Hypothalamus (tissue), 51 donors: ENCODE results near the gene COL17A1.

Experiments
- DNase-seq, 51 donors: peaks; one replicate each; lab custom pipeline; 2025; lab: John Stamatoyannopoulos, UW

Gene COL17A1

GRCh38 chr10:104056619-104057273 lies 28.9 kb downstream of the COL17A1 start:
- no peak for DNase-seq

DNA sequence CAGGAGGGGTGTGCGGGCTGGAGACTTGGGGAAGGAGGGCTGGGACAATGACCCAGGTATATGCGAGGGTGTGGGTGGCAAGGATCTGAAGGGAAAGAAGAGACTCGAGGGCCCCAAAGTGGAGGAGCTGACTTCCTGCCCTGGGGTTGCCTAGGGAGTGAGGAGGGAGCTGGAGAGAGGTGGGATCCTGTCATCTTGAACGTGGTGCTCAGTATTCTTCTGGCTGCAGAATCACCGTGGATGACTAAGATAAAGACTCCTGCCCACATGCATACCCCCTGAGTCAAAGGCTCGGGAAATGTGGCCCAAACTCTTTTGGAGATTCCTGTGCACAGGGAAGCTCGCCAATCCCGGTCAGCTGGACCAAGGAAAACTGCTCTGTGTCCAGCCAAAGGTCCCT lies 31.2 kb downstream of the COL17A1 start:
- no peak for DNase-seq

DNA sequence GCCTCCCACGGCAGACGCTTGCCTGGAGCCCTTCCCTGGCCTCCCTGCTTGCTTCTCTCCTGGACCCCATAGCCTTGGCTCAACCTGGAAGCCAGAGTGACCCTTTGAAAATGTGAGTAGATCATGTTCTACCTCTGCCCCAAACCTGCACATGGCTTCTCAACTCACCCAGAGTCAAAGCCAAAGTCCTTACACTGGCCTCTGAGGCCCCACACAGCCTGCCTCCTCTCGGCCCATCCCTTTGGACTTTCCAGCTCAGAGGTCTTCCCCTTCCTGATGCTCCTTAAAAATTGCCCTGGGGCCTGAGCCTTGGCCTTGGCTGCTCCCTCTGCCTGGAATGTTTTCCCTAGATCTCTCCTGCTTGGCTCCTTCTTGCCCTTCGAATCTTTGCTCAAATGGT lies 32.5 kb downstream of the COL17A1 start:
- DNase-seq: no peak

DNA sequence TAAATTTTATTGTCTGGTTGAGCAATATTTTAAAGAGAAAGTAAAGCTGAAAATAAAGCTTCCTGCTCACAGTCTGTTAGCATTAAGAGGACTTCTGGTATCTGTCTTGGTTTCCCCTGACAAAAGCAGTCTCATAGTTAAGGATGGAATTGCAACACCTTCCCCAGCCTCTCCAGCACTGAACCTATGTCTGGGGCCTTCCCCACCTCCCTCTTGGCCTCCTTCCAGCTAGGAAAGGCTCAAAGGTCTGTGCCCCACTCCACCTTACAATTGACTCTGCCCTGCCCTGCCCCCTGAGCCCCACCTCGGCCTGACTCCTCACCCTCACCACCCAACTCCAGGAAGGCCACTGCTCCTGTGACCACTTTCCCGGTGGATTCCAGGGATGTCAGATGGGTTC lies 33.2 kb downstream of the COL17A1 start:
- DNase-seq: no peak

- no peak for DNase-seq
Observed at GRCh38 chr10:104049504-104050250, 36.0 kb downstream of the COL17A1 start.

DNA sequence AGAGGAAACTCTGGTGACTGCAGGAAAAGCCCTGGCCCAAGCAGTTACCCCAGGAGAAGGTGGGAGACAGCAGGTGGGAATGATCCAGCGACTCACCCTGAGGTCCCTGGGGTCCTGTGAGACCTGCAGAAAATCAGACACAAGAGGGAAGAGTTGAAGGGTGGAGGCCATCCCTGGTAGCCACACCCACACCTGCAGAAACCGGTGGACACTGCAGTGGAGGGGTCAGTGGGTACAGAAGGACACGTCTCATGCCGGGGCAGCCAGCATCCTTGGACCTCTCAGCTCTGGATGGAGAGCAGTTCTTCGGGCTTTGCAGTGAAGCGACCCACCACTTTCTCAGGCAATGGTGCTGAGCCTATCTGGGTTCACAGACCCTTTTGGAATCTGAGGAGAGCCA lies 39.0 kb downstream of the COL17A1 start:
- DNase-seq: no peak

DNA sequence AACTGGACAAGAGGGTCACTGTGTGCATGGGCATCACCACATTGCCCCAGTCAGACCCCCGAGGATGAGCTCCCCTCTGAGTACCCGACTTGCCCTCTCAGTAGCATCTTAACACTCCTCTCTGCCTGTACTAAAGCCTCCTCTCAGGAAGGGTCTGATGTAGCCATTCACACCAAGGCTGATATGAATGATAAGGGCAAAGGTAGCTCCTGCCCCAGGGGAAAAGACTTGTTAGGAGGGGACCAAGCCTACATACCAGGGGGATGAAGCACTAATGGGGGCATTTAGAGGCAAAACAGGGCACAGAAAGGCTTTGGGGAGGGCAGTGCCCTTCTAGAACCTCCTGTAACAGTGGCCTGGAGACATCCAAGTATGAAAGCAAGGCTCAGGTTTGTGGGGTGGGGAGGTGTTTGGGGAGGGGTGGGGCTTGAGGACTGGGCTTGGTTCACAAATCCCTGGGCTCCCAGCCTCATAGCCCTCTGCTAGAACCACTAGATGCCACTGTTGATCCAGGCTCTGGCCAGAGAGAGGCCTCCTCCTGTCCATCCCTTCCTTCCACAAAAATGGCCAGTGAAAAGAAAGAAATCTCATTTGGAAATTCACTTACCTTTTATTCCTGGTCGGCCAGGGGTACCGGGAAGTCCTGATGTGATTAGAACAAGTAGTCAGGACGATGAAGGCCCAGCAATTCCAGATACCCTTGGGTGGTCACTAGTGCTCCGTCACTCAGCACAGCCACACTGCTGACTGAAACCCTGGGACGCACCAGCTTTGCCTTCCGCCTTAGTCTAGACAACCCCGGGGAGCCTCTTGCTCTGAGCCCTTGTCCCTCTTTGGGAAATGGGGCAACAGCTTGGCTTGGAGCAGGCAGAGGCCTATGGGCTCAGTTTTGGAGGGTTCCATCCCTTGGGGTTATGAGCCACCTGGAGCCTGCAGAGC lies 40.3 kb downstream of the COL17A1 start:
- peak in 40 of 51 donors; percentile 7 to 73 (median 41) for DNase-seq

- no peak for DNase-seq
Observed at GRCh38 chr10:104043854-104044253, 41.8 kb downstream of the COL17A1 start.

DNA sequence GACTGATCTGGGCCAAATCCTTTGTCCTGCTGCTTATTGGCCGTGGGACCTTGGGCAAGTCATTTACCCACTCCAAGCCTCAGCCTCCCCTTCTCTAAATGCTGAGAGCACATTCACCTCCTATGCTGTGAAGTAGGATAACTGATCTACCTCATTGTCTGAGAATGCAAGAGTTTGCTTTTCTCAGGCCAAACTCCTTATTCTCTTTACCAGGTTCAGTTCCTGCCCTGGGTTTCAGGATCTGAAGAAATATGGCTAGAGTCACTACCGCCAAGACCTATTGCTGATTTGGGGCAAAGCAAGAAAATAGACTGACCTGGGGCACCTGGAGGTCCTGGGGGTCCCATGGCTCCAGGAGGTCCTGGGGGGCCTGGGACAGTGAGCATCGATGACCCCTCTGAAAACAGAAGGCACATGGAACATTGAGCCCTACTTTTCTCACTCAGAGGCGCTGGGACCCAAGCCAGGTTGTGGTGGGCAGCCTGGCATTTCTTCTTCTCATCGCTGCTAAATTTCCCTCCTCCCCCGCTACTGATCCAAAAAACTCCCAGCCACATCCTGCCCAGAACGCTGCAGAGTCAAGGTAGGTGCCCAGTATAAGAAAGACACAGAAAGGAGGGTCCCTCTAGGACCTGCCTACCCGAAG lies 42.4 kb downstream of the COL17A1 start:
- DNase-seq: no peak

- DNase-seq: no peak
Observed at GRCh38 chr10:104041891-104042535, 43.7 kb downstream of the COL17A1 start.

DNA sequence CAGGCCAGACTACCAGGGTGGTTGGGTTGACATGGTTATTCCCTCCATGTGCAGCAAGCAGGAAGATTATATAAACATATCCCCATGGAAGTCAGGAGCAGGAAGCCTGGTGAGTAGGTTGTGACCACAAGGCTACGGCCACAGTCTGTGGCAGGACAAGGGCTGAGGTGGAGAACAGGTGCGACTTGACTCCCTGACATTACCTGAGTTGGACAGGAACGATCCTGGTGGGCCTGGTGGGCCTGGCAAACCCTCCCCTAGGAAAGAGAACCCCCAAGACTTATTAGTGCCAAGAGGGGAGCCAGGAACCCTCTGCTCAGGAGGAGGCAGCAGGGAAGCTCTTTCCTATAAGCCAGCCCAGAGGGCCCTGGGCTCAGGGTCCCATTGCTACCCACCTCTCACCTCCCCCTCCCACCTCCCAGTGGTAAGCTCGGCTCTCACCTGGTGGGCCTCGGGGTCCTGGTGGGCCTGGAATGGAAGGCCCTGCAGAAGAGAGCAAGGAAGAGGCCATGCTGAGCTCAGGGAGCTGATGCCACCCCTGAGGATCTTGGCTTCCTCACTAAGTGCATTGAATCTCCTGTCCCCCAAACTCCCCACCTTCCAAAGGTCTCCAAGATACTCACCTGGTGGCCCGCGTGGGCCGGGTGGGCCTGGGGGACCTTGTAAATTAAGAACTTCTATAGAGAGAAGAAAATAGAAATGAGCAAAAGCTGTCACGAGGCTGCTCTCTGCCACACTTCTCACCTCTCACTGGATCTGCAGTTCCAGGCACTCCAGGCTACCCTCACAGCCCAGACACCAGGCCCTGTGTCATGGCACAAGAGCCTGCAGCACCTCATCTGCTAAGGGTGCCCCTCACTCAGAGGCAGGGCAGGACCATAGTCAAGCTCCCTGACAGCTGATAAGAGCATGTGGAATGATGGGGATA lies 44.6 kb downstream of the COL17A1 start:
- DNase-seq: no peak

GRCh38 chr10:104040382-104040781 lies 45.3 kb downstream of the COL17A1 start:
- no peak for DNase-seq

DNA sequence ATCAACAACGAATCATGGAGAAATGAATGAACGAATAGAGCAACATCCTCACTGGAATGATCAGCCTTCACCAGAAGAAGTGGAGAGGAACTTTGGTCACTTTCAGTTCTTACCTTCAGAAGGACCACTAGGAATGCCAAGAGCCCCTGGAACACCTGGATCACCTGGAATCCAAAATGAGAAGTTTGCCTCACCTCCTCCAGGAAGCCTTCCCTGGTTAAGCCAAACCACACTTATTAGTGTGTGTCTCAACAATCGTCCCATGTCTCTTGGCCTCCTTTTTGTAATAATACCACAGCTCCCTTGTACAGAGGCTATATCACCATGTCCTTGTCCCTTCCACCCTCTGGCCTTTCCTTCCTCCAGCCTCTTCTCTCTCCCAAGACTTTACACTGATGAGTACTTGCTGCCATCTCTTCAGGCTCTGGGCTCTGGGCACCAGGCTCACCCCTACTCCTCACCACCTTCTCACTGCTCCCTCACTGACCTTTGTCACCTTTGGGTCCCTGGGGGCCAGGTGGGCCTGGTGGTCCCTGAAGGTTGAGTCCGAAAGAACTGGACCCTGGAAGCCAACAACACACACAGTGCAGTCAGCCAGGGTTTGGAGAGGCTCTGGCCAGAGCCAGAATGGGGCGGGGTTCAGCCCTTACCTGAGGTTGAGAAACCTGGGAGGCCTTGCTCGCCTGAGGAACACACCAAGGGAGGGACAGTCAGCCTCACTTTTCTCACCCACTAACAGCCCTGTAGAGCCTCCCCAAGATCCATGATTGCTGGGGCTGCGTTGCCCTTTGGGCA lies 46.5 kb downstream of the COL17A1 start:
- DNase-seq: no peak

- DNase-seq: no peak
Observed at GRCh38 chr10:104038537-104038936, 47.1 kb downstream of the COL17A1 start.

DNA sequence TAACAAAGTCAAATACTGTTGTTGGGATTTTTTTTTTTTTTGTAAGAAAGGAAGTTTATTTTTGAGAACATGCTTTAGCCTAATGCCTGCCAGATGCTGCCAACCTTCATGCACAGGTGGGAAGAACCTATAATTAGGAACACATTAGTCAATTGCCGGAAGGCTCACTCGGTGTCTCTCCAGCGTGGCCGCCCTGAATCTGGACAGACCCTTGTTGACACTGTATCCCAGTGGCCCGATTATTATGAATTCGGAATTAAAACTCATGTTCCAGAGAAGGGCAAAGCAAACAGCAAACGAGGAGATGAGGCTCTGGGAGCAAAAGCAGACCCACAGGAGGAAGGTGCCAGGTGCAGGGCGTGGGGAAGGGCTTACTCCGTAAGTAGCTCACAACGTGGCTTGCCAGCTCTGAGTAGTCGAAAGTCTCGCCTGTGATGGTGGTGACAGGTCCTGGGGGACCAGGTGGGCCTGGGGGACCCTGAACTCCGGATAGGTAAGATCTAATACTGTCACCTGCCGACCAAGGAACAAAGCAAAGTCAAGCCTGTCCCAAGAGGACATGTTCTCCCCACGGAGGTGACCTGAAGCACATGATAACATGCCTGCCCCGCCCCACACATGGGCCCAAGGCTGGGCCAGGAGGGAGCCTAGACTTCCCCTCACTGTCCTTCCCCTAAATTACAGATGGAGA lies 48.3 kb downstream of the COL17A1 start:
- DNase-seq: no peak

DNA sequence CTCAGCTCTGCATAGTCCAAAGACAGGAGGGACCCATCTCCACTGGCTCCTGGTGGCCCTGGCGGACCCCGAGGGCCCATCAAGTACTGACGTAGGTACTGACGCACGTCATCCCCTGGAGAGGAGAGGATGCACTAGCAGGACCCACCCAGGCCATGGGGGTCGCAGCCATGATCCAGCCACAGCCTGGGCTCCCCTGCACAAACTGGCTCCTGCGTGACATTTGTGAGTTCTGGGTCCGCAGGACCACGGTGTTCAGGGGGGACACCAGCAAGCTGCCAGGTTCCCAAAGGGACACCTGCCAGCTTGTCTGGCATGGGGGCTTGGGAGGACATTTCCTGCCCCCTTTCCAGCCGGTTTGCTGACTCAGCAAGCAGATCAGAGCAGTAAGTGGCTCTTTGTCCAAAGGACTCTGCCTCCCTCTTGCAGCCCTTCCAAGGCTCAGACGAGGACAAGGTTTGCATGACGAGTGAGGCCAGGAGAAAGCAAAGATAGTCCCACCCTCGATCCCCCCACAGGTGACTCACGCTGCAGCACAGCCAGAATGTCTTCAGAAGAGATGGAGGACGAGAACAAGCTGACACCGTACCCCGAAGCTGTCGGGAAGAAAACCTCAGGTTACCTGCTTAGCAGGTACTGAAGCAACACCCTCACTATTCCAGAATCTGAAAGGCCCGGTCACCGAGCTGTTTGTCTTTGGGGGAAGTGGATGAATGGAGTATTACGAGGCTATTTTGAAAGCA lies 49.0 kb downstream of the COL17A1 start:
- DNase-seq: no peak

- no peak for DNase-seq
Observed at GRCh38 chr10:104036069-104036384, 49.7 kb downstream of the COL17A1 start.
